Suprapubic skin (tissue), 4 donors: Measurements from ENCODE around the gene SASH1. TPM values are rescaled to one million over a fixed set of nuclear protein-coding genes. Genes with fewer than 3 reads are reported as not detected.
A peak's percentile ranks its signal among the peaks of the same experiment; 100 is the strongest.

Experiments
- DNase-seq, 2 donors: peaks; one replicate each; pipeline ENCODE4 v3.0.0-alpha.2; 2019; ENCODE audit warnings: low spot score in 2 of 2
- H3K27ac ChIP-seq: fragments of 200-600 bp; sonication (generic); one replicate; pipeline ENCODE4 v1.5.1; 2019
- H3K27me3 ChIP-seq: fragments of 200-600 bp; sonication (generic); one replicate; pipeline ENCODE4 v1.5.1; 2019
- H3K36me3 ChIP-seq: fragments of 200-600 bp; sonication (generic); one replicate; pipeline ENCODE4 v1.5.1; 2019
- H3K4me1 ChIP-seq: fragments of 200-600 bp; sonication (generic); one replicate; pipeline ENCODE4 v1.5.1; 2019
- H3K4me3 ChIP-seq: fragments of 200-600 bp; sonication (generic); one replicate; pipeline ENCODE4 v1.5.1; 2019; ENCODE audit warnings: mild to moderate bottlenecking
- H3K9me3 ChIP-seq: fragments of 200-600 bp; sonication (generic); one replicate; pipeline ENCODE4 v1.5.1; 2019
- EP300 ChIP-seq: sonication (generic); formaldehyde crosslinking; IDR thresholded peaks from one replicate; pipeline ENCODE4 v1.6.1; 2017; ENCODE audit warnings: antibody characterized with exemption
- POLR2A ChIP-seq, 2 donors: fragments of 450-650 bp; IDR thresholded peaks; one replicate each; pipeline ENCODE4 v1.6.1; 2017; ENCODE audit warnings: antibody characterized with exemption in 2 of 2, mild to moderate bottlenecking in 2 of 2, moderate library complexity in 2 of 2
- POLR2AphosphoS5 ChIP-seq, 3 donors: sonication (generic); formaldehyde crosslinking; IDR thresholded peaks; one replicate each; pipeline ENCODE4 v1.6.1; 2017; ENCODE audit warnings: antibody characterized with exemption in 3 of 3
- WGBS: methylation state at CpG from one replicate; pipeline ENCODE4 v1.1.5; 2018; 5-methylcytosine and 5-hydroxymethylcytosine counted together
- total RNA-seq, 4 donors: library from RNA; depleted of rRNA; stranded (reverse); fragments of >200 nt; gene quantifications; one replicate each; pipeline ENCODE4 v1.1.0, GENCODE V29; 2016
- TF ChIP-seq, protein P1 (sequence below), 2 donors: fragments of 200-600 bp in 1 of 2; fragments of 450-650 bp in 1 of 2; sonication (generic) in 1 of 2; IDR thresholded peaks; one replicate each; pipeline ENCODE4 v1.5.1; 2016 to 2019; ENCODE audit warnings: antibody characterized with exemption in 2 of 2, mild to moderate bottlenecking in 1 of 2, moderate library complexity in 1 of 2

SASH1 gene
- 100 to 1,000 TPM in 1 of 4 donors, 10 to 100 TPM in 3; 59.1 to 139 (median 77.1) TPM for total RNA-seq

DNA sequence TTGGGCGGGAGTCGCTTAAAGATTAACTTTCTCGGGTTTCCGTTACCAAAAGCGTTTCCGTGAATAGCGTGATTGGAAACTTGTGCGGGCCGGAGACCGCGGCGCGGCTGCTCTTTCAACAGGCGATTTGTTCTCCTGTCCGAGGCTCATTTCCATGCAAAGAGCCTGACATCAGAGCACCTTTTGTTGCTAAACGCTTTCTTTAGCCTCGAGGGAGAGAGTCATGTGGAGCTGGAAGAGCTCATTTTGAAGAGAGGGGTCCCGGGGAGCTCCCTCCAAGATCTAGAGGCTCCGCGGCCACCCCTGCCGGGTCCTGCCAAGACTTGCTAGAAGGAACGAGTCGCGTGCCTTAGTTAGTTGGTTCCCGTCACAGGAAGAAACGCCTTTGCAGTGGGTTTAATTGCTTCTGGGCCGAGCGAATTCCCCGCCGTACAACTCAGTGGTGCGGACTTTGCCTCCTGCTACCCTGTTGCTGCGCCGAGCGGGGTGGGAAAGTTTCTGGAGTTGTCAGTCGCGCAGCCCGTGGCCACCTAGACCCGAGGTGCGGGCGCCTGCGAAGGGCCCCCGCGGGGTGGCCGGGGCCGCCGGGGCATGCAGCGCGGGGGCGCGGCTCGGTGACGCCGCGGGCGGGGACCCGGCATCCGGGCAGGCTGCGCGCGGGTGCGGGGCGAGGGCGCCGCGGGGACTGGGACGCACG lies at the start of gene SASH1:
TSS of gene SASH1 (plus strand) at position 489 of the 697 bp plus-strand sequence. CDS start 230 bp downstream, outside the sequence.
- Histone ChIP-seq H3K36me3 (no peaks in the 10 kb centered on the region), H3K4me1 (peaks cover 42% of the 10 kb centered on the region), H3K27ac (peak within 1 kb of the TSS; percentile 92), H3K27me3 (no peaks in the 10 kb centered on the region), H3K9me3 (no peaks in the 10 kb centered on the region), H3K4me3 (peak within 1 kb of the TSS; percentile 83)
- DNase-seq = peak; percentile 81 to 87
- 0% methylated on average over 36 of the region's 67 CpGs for WGBS
- TF ChIP-seq, protein P1, sequence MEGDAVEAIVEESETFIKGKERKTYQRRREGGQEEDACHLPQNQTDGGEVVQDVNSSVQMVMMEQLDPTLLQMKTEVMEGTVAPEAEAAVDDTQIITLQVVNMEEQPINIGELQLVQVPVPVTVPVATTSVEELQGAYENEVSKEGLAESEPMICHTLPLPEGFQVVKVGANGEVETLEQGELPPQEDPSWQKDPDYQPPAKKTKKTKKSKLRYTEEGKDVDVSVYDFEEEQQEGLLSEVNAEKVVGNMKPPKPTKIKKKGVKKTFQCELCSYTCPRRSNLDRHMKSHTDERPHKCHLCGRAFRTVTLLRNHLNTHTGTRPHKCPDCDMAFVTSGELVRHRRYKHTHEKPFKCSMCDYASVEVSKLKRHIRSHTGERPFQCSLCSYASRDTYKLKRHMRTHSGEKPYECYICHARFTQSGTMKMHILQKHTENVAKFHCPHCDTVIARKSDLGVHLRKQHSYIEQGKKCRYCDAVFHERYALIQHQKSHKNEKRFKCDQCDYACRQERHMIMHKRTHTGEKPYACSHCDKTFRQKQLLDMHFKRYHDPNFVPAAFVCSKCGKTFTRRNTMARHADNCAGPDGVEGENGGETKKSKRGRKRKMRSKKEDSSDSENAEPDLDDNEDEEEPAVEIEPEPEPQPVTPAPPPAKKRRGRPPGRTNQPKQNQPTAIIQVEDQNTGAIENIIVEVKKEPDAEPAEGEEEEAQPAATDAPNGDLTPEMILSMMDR (IDR thresholded peaks at IDR 0.05) = no peak
- TF ChIP-seq POLR2AphosphoS5 (IDR thresholded peaks at IDR 0.05) = peak in 1 of 3 donors; percentile 55

DNA sequence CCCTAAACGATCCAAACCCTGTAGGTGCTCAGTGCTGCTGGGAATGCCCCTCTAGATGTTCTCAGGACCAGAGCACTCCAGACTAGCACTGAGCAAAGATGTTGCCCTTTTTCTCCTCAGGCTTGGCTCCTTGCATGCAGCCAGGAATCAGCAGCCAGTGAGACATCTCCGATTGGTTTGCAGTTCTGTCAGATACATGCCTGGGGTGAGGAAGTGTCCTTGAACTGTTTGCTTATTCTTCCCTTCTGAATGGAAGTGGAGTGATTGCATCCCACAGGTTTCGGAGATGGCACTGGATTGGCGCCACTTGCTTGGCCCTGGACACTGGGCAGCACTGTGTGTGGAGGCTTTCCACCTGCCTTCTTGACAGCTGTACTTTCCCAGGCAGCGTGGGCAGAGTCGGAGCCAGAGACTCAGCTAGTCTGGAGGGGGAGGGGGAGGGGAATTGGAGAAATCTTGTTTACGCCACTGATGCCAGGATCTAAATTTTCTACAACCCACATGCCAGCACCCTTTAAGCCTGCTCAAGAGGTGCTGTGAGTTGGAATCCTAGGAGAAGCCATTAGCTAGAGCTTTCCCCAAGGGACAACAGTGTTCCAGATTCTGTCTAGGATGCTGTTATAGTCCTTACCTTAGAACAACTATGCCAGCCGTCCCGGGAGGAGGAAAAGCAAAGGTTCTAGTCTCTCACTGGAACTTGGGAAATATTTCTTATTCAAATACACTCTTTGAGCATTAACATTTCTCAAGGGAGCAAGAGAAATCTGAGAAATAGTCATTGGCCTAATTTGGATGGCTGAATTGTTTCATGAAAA lies 49.2 kb upstream of the SASH1 start:
- Histone ChIP-seq H3K27ac (no peak overlapping the region), H3K27me3 (no peaks in the 10 kb centered on the region), H3K36me3 (no peaks in the 10 kb centered on the region), H3K4me3 (no peak overlapping the region), H3K9me3 (no peaks in the 10 kb centered on the region), H3K4me1 (no peaks in the 10 kb centered on the region)
- no peak for DNase-seq
- WGBS = 81% methylated on average over 9 of the region's 9 CpGs
- no peak for TF ChIP-seq POLR2A (IDR thresholded peaks at IDR 0.05)
- no peak for TF ChIP-seq POLR2AphosphoS5 (IDR thresholded peaks at IDR 0.05)
- no peak for TF ChIP-seq EP300
- TF ChIP-seq, protein P1 (IDR thresholded peaks at IDR 0.05) = no peak

DNA sequence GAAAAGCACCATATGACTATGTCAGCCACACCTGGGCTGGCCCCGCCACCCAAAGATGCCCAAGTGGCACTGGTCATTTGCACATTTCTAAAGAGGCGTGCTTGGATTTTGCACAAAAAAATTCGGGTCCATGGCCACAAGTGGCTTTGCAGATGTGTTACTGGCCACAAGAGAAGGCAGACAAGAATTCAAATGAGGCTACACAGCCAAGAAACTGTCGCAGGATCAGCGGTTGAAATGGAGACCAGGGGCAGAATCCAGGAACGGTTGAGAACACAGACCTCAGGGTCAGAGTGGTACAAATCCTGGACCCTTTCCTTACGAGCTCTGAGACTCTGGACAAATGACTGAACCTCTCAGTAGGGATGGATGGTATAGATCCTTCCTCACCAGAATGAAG lies 48.6 kb upstream of the SASH1 start:
- H3K27ac ChIP-seq = no peak overlapping the region
- H3K9me3 ChIP-seq = no peaks in the 10 kb centered on the region
- 89% methylated on average over 7 of the region's 7 CpGs for WGBS
- H3K4me1 ChIP-seq = no peaks in the 10 kb centered on the region
- H3K4me3 ChIP-seq = no peak overlapping the region
- no peaks in the 10 kb centered on the region for H3K27me3 ChIP-seq
- TF ChIP-seq EP300 (no peak), POLR2A (IDR thresholded peaks at IDR 0.05) (no peak), POLR2AphosphoS5 (IDR thresholded peaks at IDR 0.05) (no peak)
- TF ChIP-seq, protein P1 (IDR thresholded peaks at IDR 0.05) = no peak
- DNase-seq = no peak
- no peaks in the 10 kb centered on the region for H3K36me3 ChIP-seq

DNA sequence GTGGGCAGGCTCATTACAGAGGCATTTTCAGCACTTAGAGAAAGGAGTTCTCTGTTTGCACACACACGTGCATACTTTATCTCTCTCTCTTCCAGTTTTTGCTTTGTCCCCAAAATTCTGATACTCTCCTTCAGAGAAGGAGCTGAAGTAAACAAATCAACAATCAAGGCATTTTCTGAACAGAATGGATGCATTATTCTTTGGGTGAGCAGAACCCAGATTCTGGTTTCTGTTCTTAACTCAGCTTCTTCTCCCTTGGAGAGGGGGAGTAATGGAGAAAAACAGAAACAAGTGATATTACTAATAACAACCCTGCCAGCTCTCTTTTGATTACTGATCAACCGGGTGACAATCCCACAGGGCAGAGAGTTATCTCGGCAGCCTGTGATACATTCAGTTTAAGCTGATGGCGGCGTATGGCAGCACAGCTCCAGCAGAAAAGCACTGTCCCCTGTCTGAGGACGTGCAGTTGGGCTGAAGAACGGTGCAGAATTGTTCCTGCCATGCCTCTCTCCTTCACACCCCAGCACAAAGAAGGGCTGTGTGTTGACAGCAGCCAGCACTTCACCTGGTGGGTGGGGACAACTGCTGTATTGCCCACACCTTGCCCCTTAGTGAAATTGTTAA lies 47.3 kb upstream of the SASH1 start:
- 74% methylated on average over 7 of the region's 7 CpGs for WGBS
- TF ChIP-seq POLR2A (IDR thresholded peaks at IDR 0.05) = no peak
- Histone ChIP-seq H3K36me3 (no peaks in the 10 kb centered on the region), H3K4me1 (no peaks in the 10 kb centered on the region), H3K27ac (no peak overlapping the region), H3K4me3 (no peak overlapping the region), H3K27me3 (no peaks in the 10 kb centered on the region), H3K9me3 (no peaks in the 10 kb centered on the region)
- no peak for DNase-seq

DNA sequence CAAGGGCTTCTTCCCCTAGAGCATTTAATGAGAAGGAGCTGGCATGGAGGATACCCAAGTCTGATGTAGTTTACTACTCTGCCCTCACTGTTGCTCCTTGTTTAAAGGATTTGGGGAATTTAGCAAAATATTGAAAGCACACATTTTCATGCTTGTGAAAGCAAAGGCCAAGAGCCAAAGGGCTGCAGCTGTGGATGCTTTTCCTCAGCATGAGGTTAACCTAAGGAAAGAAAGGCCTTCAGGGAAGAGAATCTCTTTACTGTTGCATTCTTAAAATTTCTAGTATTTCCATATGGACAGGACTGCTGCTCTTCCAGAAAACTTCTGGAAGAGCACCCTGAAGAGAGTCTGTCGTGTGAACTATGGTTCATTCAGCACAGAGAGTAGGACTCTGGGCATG lies 45.9 kb upstream of the SASH1 start:
- Histone ChIP-seq H3K36me3 (no peaks in the 10 kb centered on the region), H3K4me1 (no peaks in the 10 kb centered on the region), H3K27me3 (no peaks in the 10 kb centered on the region), H3K4me3 (no peak overlapping the region), H3K9me3 (no peaks in the 10 kb centered on the region), H3K27ac (no peak overlapping the region)
- no peak for DNase-seq
- 91% methylated on average over 1 of the region's 1 CpG for WGBS
- TF ChIP-seq EP300 = no peak
- no peak for TF ChIP-seq POLR2A (IDR thresholded peaks at IDR 0.05)
- TF ChIP-seq POLR2AphosphoS5 (IDR thresholded peaks at IDR 0.05) = no peak
- TF ChIP-seq, protein P1 (IDR thresholded peaks at IDR 0.05) = no peak
